Measurements from ENCODE around the gene HSPG2.
"Not testable (repeated sequence)": the region's sequence is repeated elsewhere in the genome, so short reads cannot be mapped to it uniquely, and the experiment has no call there.

HSPG2 gene

GRCh38 chr1:21937034-21937371 is at the start of gene HSPG2:
TSS of gene HSPG2 (minus strand) at chr1:21937310. CDS start at chr1:21937217, 93 bp downstream.
- no peak for DNase-seq

GRCh38 chr1:21986386-21986785 is 49.3 kb upstream of the HSPG2 start:
- not testable (repeated sequence) for DNase-seq

DNA sequence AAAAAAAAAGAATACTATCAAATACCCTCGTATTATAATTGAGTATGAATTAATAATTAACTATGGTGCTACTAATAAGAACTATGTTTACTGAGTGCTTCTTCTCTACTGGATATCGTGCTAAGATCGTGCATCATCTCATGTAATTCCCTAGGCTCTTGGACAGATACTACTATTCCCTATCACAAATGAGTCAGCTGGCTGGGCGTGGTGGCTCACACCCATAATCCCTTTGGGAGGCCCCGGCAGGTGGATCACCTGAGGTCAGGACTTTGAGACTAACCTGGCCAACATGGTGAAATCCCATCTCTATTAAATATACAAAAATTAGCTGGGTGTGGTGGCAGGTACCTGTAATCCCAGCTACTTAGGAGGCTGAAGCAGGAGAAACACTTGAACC is 48.8 kb upstream of the HSPG2 start:
- DNase-seq = not testable (repeated sequence)

DNA sequence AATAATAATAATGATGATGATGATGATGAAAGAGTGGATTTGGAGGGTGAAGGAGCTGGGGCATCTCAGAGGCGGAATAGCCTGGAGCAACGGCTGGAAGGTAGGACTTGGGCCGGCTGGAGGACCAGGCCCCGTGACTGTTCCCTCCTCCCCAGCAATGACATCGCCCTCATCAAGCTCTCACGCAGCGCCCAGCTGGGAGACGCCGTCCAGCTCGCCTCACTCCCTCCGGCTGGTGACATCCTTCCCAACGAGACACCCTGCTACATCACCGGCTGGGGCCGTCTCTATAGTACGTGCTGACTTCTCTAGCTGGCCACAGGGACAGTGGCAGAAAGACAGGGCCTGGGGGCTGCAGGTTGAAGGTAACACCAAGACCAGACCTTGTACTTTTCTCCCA is 46.4 kb upstream of the HSPG2 start:
- not testable (repeated sequence) for DNase-seq

DNA sequence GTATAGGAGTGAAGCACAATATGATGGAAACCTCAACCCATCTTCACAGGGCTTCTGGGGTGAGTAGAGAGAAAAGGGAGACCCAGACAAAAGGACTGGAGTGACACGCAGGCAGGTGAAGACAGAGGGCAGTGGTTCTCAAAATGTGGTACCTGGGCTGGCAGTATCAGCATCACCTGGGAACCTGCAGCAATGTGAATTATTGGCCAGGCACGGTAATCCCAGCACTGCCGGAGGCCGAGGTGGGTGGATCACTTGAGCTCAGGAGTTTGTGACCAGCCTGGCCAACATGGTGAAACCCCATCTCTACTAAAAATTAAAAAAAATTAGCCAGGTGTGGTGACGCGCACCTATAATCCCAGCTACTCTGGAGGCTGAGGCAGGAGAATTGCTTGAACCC is 45.0 kb upstream of the HSPG2 start:
- DNase-seq = not testable (repeated sequence)

GRCh38 chr1:21981253-21981652 is 44.1 kb upstream of the HSPG2 start:
- DNase-seq = not testable (repeated sequence)

- not testable (repeated sequence) for DNase-seq
Observed at GRCh38 chr1:21980515-21981220, 43.6 kb upstream of the HSPG2 start.

- not testable (repeated sequence) for DNase-seq
Observed at GRCh38 chr1:21978209-21978608, 41.1 kb upstream of the HSPG2 start.

GRCh38 chr1:21976703-21977239 is 39.7 kb upstream of the HSPG2 start, which contains the start of gene CELA3B:
TSS of gene CELA3B (plus strand) at chr1:21977022. CDS start at chr1:21977040, 18 bp downstream.
- DNase-seq = not testable (repeated sequence)

DNA sequence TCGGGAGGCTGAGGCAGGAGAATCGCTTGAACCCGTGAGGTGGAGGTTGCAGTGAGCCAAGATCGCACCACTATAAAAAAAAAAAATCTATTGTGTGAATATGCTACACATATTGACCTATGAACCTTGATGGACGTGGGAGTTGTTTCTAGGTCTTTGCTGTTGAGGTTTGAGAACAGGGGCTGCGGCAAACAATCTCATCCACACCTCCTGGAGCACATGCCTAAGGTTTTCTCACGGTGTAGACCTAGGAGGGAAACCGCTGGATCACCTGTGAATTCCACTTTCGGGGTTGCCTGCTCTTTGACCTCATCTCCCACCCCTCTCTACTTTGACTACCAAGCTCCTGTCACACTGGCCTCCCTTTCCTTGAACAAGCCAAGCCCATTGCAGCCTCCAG is 38.2 kb upstream of the HSPG2 start:
- not testable (repeated sequence) for DNase-seq

GRCh38 chr1:21974699-21975098 is 37.6 kb upstream of the HSPG2 start:
- not testable (repeated sequence) for DNase-seq

DNA sequence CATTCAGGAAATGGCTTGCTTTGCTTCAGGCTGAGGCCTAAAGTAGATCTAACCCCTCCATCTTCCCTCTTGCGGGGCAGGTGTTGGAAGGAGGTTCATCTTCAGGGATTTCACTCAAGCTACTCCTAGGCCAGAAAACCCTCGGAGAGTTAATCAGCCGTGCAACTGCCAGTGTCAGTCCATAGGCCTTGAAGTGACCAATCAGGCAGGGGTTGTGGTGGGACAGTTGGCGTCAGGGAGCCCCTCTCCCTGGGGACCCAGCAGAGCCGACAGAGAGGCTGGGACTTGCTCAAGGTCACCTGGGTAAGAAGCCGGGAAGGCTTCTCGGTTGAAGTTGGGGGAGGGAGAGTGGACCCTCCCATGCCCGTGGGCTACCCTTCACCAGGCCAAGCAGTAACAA is 36.8 kb upstream of the HSPG2 start:
- DNase-seq = not testable (repeated sequence)

DNA sequence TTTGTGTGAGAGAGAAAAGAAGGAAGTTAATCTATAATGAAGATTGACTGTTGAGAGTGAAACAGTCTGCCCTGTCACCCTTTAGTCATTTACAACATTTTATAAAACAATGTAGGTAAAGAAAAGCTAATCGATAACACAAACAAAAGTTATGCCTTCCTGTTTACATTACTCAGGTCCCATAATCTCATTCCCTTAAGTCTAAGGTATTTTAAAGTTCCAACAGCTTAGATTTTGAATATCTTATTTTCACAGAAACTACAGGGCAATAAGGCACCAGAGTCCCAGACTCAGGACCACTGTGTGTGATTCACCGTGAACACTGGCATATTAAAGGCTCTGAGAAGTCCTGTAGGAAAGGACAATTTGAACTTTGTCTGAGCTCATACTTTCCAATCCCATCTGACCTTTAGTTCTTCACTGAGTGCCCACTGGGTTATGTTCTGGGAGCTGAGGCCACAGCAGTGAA is 35.9 kb upstream of the HSPG2 start:
- DNase-seq = not testable (repeated sequence)

DNA sequence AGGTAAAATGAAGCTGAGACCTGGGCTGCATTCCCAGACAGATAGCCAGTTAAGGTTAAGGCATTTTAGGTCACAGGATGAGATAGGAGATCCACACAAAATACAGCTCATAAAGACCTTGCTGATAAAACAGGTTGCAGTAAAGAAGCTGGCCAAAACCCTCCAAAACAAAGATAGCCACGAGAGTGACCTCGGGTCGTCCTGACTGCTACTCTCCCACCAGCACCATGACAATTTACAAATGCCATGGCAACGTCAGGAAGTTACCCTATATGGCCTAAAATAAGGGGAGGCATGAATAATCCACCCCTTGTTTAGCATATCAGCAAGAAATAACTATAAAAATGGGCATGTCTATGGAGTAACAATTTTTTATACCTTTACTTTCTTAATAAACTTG is 33.4 kb upstream of the HSPG2 start:
- DNase-seq = not testable (repeated sequence)

- DNase-seq = not testable (repeated sequence)
Observed at GRCh38 chr1:21969066-21969465, 32.0 kb upstream of the HSPG2 start.

- DNase-seq = not testable (repeated sequence)
Observed at GRCh38 chr1:21967216-21967615, 30.1 kb upstream of the HSPG2 start.

- DNase-seq = no peak
Observed at GRCh38 chr1:21966247-21967000, 29.3 kb upstream of the HSPG2 start.

- peak; percentile 82 for DNase-seq
Observed at GRCh38 chr1:21963477-21964217, 26.5 kb upstream of the HSPG2 start.

DNA sequence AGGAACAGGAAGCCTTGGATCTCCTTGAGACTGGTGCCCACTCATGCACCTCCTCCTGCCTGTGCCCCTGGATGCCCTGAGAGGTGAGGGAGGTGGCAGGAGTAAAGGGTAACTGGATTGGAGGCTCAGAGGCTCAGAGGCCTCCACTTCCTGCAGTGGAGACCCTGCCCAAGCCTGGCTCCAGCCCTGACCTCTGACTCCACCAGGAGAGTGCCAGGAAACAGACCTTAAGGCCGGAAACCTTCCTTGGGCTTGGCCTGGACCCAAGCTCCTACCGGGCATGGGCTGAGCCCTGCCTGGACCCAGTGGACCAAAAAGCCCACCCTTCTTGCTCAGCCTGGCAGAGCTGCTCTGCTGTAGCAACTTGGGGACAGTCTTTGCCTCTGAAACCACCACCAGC is 24.7 kb upstream of the HSPG2 start:
- no peak for DNase-seq

DNA sequence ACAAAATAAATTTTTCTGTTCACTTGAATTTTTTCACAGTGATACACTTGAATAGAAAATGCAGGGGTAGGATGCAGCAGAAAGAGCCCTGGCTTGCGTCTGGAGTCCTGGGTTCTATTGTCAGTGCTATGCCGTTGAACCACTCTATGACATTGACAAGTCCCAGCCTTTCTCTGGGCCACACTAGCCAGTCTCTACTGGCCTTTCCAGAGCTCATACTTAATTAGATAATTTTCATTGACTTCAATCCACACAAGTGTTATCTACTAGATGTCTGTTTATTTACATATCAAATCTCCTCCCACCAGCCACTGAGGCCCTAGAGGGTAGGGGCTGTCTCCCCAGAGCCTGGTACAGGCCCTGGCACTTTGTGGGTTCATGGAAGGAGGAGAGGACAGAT is 24.2 kb upstream of the HSPG2 start:
- no peak for DNase-seq

- peak; percentile 52 for DNase-seq
Observed at GRCh38 chr1:21956720-21957552, 19.8 kb upstream of the HSPG2 start.

Data from activated naive CD4-positive, alpha-beta T cell treated with Interleukin-2 at 50 U/mL for 16 hours (primary cell).